Measurements from ENCODE around the gene AIPL1. TPM values are rescaled to one million over a fixed set of nuclear protein-coding genes. Genes with fewer than 3 reads are reported as not detected.
"Not testable (repeated sequence)": the region's sequence is repeated elsewhere in the genome, so short reads cannot be mapped to it uniquely, and the experiment has no call there.

Gene AIPL1
- not detected for total RNA-seq

DNA sequence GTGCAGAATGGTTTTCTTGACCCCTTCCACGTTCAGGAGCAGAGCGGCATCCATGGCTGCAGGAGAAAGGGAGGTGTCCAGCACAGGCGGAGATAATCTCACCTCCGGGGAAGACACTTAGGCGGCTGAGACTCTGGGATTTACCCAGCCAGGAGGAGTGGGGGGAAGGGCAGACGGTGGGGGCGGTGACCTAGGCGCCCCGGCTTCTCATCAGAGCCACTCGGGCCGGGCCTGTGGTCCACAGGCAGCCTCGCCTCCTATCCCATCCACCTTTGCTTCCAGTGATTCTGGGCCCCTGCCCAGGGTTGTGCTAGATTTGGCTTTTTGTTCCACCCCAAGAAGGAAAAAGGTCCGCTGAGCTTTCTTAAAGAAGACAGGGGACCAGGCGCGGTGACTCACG lies at the start of gene AIPL1:
AIPL1 (minus strand) TSS at position 71 of the 400 bp plus-strand sequence; CDS start at position 54, 17 bp downstream.
- Mint-ChIP-seq H3K4me3 (no peak within 1 kb of the TSS), H3K36me3 (no peaks in the 10 kb centered on the region), H3K27me3 (peaks cover 70% of the 10 kb centered on the region), H3K9me3 (peaks cover 8% of the 10 kb centered on the region), H3K4me1 (no peaks in the 10 kb centered on the region), H3K27ac (no peak within 1 kb of the TSS)
- POLR2A ChIA-PET, result interaction anchor here (0.7 kb wide), 1 partner anchor 24 kb away, joined by 3 read pairs; no protein-coding TSS in a partner anchor
- ATAC-seq (ENCODE audit: low read depth), result no peak
- DNase-seq, result no peak

- ATAC-seq (ENCODE audit: low read depth), result no peak
- no peak for DNase-seq
- POLR2A ChIA-PET, result no interaction called here
- Mint-ChIP-seq H3K27me3 (no peaks in the 10 kb centered on the region), H3K4me1 (no peaks in the 10 kb centered on the region), H3K9me3 (no peaks in the 10 kb centered on the region), H3K36me3 (no peaks in the 10 kb centered on the region), H3K4me3 (no peak overlapping the region), H3K27ac (no peak overlapping the region)
Observed at GRCh38 chr17:6483507-6483906, 48.6 kb upstream of the AIPL1 start.

- H3K4me1 Mint-ChIP-seq; H3K27me3 Mint-ChIP-seq; H3K27ac Mint-ChIP-seq; H3K36me3 Mint-ChIP-seq; DNase-seq; ATAC-seq (ENCODE audit: low read depth); H3K4me3 Mint-ChIP-seq; H3K9me3 Mint-ChIP-seq; POLR2A ChIA-PET: not testable (repeated sequence)
Observed at GRCh38 chr17:6482796-6483195, 47.9 kb upstream of the AIPL1 start.

DNA sequence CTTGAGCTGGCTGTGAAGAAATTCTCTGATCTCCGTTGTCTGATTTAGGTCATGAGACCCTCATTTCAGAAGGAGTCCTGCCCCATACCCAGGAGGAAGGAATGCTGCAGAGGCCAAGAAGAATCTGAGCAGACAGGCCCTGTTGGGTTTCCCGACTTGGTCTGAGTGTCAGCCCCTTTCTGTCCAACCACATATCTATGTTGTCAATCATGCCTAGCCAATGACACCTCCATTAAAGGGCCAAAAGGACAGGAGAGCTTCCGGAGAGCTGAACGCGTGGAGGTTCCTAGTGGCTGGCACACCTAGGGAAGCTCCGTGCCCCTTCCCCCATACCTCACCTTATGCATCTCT lies 47.2 kb upstream of the AIPL1 start:
- POLR2A ChIA-PET, result no interaction called here
- no peak overlapping the region for H3K27ac Mint-ChIP-seq
- H3K4me1 Mint-ChIP-seq, result no peaks in the 10 kb centered on the region
- no peaks in the 10 kb centered on the region for H3K27me3 Mint-ChIP-seq
- DNase-seq (no peak), ATAC-seq (ENCODE audit: low read depth) (no peak)
- no peaks in the 10 kb centered on the region for H3K36me3 Mint-ChIP-seq
- H3K9me3 Mint-ChIP-seq, result no peaks in the 10 kb centered on the region
- no peak overlapping the region for H3K4me3 Mint-ChIP-seq

DNA sequence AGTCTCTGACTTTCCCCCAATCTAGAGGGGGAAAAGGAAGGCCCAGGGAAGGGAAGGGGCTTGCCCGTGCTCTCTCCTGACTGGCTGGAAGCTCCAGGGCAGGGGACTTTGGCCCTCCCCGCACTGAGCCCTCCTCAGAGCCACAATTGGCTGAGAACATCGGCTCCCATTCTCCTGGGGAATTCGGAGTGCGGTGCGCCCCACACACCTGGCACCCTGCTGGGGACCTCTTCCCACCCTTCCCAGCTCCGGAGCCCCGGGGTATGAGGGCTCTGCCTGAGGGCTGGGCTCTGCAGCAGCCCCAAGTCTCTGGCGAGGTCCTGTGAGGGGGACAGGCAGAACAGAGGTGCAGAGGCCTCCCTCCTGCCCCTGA lies 45.4 kb upstream of the AIPL1 start:
- Mint-ChIP-seq H3K4me1 (no peaks in the 10 kb centered on the region), H3K36me3 (no peaks in the 10 kb centered on the region), H3K27ac (no peak overlapping the region), H3K9me3 (no peaks in the 10 kb centered on the region), H3K27me3 (no peaks in the 10 kb centered on the region), H3K4me3 (no peak overlapping the region)
- DNase-seq (no peak), ATAC-seq (ENCODE audit: low read depth) (no peak)
- POLR2A ChIA-PET, result no interaction called here

- H3K9me3 Mint-ChIP-seq, result no peaks in the 10 kb centered on the region
- no peaks in the 10 kb centered on the region for H3K27me3 Mint-ChIP-seq
- H3K4me3 Mint-ChIP-seq, result no peak overlapping the region
- H3K36me3 Mint-ChIP-seq, result no peaks in the 10 kb centered on the region
- H3K4me1 Mint-ChIP-seq, result no peaks in the 10 kb centered on the region
- no peak overlapping the region for H3K27ac Mint-ChIP-seq
- POLR2A ChIA-PET, result no interaction called here
- no peak for DNase-seq
- no peak for ATAC-seq (ENCODE audit: low read depth)
Observed at GRCh38 chr17:6479622-6480302, 44.8 kb upstream of the AIPL1 start.

DNA sequence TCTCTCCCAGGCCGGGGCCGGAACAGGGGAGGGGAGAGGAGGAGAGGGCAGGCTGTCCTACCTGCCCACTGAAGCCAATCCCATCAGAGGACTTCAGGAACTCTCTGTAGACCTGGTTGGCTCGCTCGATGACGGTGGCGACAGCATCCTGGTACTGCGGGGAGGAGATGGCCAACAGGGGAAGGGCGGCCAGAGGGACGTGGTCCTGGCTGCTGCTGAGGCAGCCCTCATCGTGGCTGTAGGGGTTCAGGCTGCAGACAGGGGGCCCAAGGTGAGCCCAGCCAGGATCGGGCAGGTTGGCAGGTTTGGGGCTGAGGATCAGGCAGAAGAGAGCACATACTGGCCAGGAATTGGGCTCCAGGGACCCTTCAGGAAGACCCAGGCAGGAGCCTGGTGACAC lies 43.6 kb upstream of the AIPL1 start:
- H3K4me1 Mint-ChIP-seq, result no peaks in the 10 kb centered on the region
- no peaks in the 10 kb centered on the region for H3K36me3 Mint-ChIP-seq
- POLR2A ChIA-PET, result no interaction called here
- no peak for ATAC-seq (ENCODE audit: low read depth)
- no peaks in the 10 kb centered on the region for H3K27me3 Mint-ChIP-seq
- H3K4me3 Mint-ChIP-seq, result no peak overlapping the region
- no peak overlapping the region for H3K27ac Mint-ChIP-seq
- no peaks in the 10 kb centered on the region for H3K9me3 Mint-ChIP-seq
- no peak for DNase-seq

DNA sequence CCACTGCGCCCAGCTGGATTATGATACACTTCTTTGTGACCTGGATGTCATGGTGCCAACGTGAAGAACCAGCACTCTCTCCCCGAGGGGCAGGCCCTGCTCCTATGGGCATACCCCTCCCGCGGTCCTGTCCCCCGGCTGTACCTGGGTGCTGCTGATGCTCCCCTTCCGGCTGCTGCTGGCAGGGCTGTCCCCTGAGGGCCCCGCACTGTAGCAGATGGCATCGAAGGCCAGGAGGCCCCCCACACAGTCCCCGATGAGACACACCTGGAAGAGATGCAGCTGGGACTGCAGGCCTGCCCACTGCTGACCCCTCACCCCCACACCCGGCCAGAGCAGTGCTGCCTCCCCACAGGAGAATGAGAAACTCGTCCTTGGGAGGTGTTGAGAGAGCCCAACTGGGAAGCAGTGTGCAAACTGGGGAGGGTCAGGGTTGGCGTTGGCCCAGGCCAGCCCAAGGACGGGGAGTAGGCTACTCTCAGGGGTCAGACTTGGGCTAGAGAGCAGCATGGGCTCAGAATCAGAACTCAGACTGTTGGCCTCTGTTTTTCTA lies 43.0 kb upstream of the AIPL1 start:
- H3K9me3 Mint-ChIP-seq, result no peaks in the 10 kb centered on the region
- H3K36me3 Mint-ChIP-seq, result no peaks in the 10 kb centered on the region
- H3K4me1 Mint-ChIP-seq, result peaks cover 2% of the 10 kb centered on the region
- DNase-seq (no peak), ATAC-seq (ENCODE audit: low read depth) (no peak)
- H3K27me3 Mint-ChIP-seq, result no peaks in the 10 kb centered on the region
- POLR2A ChIA-PET, result no interaction called here
- H3K27ac Mint-ChIP-seq, result no peak overlapping the region
- no peak overlapping the region for H3K4me3 Mint-ChIP-seq

GRCh38 chr17:6476810-6477179 lies 41.9 kb upstream of the AIPL1 start:
- ATAC-seq (ENCODE audit: low read depth) (no peak), DNase-seq (no peak)
- peaks cover 2% of the 10 kb centered on the region for H3K4me1 Mint-ChIP-seq
- POLR2A ChIA-PET, result no interaction called here
- no peak overlapping the region for H3K4me3 Mint-ChIP-seq
- H3K9me3 Mint-ChIP-seq, result no peaks in the 10 kb centered on the region
- H3K36me3 Mint-ChIP-seq, result no peaks in the 10 kb centered on the region
- H3K27ac Mint-ChIP-seq, result no peak overlapping the region
- no peaks in the 10 kb centered on the region for H3K27me3 Mint-ChIP-seq

DNA sequence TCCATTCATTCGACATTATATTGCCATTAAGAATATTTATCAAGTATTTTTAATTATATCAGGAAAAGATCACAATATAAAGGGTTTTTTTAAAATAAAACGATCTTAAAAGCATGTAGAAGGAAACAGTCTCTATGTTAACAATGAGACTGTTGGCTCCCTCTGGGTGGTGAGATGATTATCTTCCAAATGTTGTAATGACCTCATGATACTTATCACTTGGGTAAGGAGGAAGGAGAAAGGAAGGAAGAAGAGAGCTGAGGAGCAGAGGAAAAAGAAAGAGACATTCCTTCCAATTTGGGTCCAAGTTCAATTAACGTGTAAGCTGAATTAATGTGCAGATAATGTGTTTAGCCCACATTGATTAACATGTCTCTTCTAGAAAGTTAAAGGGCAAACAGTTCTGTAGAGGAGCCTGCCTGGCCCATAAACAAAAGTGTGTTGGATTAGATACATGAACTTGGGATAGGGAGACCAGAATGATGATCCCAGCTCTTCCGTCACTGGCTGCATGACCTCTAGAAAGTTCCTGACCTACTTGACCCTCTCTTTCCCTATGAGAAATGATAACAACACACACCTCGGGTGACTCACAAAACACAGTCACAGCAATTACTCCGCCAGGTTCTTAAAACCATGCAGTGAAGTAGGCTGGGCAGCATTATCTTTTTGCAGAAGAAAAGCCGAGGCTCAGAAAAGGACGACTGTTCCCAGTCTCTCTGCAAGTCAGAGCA lies 41.3 kb upstream of the AIPL1 start:
- Mint-ChIP-seq H3K27me3 (no peaks in the 10 kb centered on the region), H3K9me3 (no peaks in the 10 kb centered on the region), H3K4me1 (peaks cover 2% of the 10 kb centered on the region), H3K27ac (no peak overlapping the region), H3K36me3 (no peaks in the 10 kb centered on the region), H3K4me3 (no peak overlapping the region)
- POLR2A ChIA-PET, result no interaction called here
- DNase-seq (no peak), ATAC-seq (ENCODE audit: low read depth) (no peak)

DNA sequence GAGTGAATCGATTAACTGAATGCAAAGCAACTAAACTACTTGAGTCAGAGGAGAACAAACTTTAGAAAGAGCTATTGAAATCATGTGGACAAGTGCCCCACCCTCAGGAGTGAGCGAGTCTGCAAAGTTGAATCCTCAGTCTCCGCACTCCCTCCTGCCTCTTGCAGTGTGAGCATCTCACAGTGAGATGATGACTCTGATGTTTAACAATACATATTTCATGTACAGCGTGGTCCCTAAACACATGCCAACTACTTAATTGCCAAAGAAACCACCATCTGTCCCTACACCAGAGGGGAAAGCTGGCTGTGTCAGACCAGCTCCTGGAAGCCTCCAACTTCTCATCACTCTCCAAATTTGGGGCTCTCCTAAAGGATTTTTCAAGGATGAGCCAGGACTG lies 40.5 kb upstream of the AIPL1 start:
- DNase-seq, result no peak
- Mint-ChIP-seq H3K27me3 (no peaks in the 10 kb centered on the region), H3K4me1 (peaks cover 2% of the 10 kb centered on the region), H3K9me3 (no peaks in the 10 kb centered on the region), H3K27ac (no peak overlapping the region), H3K36me3 (no peaks in the 10 kb centered on the region), H3K4me3 (no peak overlapping the region)
- ATAC-seq (ENCODE audit: low read depth), result no peak
- POLR2A ChIA-PET, result no interaction called here

GRCh38 chr17:6474906-6475305 lies 40.0 kb upstream of the AIPL1 start:
- DNase-seq (no peak), ATAC-seq (ENCODE audit: low read depth) (no peak)
- Mint-ChIP-seq H3K27me3 (no peaks in the 10 kb centered on the region), H3K36me3 (no peaks in the 10 kb centered on the region), H3K4me3 (no peak overlapping the region), H3K4me1 (peaks cover 2% of the 10 kb centered on the region), H3K27ac (no peak overlapping the region), H3K9me3 (no peaks in the 10 kb centered on the region)
- POLR2A ChIA-PET, result no interaction called here

GRCh38 chr17:6474376-6474775 lies 39.5 kb upstream of the AIPL1 start:
- POLR2A ChIA-PET, result no interaction called here
- Mint-ChIP-seq H3K36me3 (no peaks in the 10 kb centered on the region), H3K4me3 (no peak overlapping the region)

DNA sequence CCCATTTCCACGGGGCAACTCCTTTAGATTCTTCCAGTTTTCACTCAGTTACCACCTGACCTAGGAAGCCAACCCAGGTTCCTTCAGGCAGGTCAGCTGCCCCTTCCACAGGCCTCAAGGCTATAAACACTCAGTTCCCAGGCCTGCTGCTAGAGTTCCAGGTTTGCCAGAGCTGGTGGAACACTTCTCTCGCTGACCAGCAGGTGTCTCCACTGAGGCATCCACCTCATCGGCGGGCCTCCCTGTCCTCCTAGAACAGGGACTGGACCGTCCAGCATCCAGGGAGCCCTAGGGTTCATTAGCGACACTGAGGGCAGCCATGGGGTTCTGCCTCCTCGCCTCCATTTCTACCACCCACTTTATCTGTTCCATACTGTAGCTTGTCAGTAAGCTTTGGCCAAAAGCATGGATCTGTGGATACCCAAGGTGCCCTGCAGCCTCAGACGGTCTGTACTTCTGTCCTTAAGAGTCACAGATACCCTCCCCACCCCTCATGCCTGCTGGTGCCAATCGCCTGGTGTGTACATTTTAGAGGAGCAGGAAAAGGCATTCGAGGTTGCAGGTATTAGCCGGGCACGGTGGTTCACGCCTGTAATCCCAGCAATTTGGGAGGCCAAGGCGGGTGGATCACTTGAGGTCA lies 38.3 kb upstream of the AIPL1 start:
- Mint-ChIP-seq H3K9me3 (no peaks in the 10 kb centered on the region), H3K27ac (peak overlapping the region; percentile 77), H3K36me3 (no peaks in the 10 kb centered on the region), H3K4me3 (no peak overlapping the region), H3K4me1 (peaks cover 2% of the 10 kb centered on the region), H3K27me3 (no peaks in the 10 kb centered on the region)
- DNase-seq, result peak; percentile 75
- POLR2A ChIA-PET, result interaction anchor here (0.7 kb wide), 1 partner anchor 1102 kb away, joined by 3 read pairs; no protein-coding TSS in a partner anchor
- peak; percentile 66 for ATAC-seq (ENCODE audit: low read depth)

More at GRCh38 chr17:6474376-6474775, 39.5 kb upstream of the AIPL1 start:
- no peaks in the 10 kb centered on the region for H3K9me3 Mint-ChIP-seq
- H3K27me3 Mint-ChIP-seq, result no peaks in the 10 kb centered on the region
- peaks cover 2% of the 10 kb centered on the region for H3K4me1 Mint-ChIP-seq
- DNase-seq, result no peak
- H3K27ac Mint-ChIP-seq, result no peak overlapping the region
- no peak for ATAC-seq (ENCODE audit: low read depth)

Measured in activated naive CD8-positive, alpha-beta T cell treated with anti-CD3 and anti-CD28 coated beads, Interleukin-2, amount 10 ng/mL, durations not matched to agents 7 days and 5 days (primary cell).